ENCODE data around the gene CYFIP1. TPM values are rescaled to one million over a fixed set of nuclear protein-coding genes. Genes with fewer than 3 reads are reported as not detected.

Gene CYFIP1
- total and polyA plus RNA-seq, 9 of the 15 experiments (the other 6 are each of a cell fraction or from before 2014, with no cell fraction given): 3.8 to 59.8 (median 28.3) TPM

- no peak for ATAC-seq
- FAIRE-seq: no peak
- BruUV-seq (replicated peaks): no TSS peak
These were observed 1.1 kb upstream of the CYFIP1 start for GRCh38 chr15:22981051-22981840.

More at GRCh38 chr15:22981051-22981840, 1.1 kb upstream of the CYFIP1 start:
- TF ChIP-seq NFIC (IDR thresholded peaks at IDR 0.05): 0 out of 2 replicates have a peak, but pooled peaks have one; percentile 1
- TF ChIP-seq ELF1 (tag; IDR thresholded peaks at IDR 0.05): no peak
- Histone ChIP-seq H4K20me1 (replicated peaks; ENCODE audit: control insufficient read depth, insufficient read depth, low read length) (peaks cover 6% of the 10 kb centered on the region; the same call in 1 of the 2 replicates), H3K4me1 (replicated peaks in 1 of 2; ENCODE audit: control insufficient read depth in 2 of 2, insufficient read depth in 2 of 2, low read length in 2 of 2) (peaks cover 9 to 30% of the 10 kb centered on the region in 2 experiments; a peak in 4 of 5 replicates), H3K9ac (ENCODE audit: insufficient read depth in 1 of 2, low read depth in 2 of 2, low read length in 2 of 2) (peak overlapping the region in 1 of 2 experiments; percentile 90; a peak in 1 of 4 replicates), H3K27me3 (ENCODE audit: control insufficient read depth in 2 of 2, insufficient read depth in 2 of 2, low read length in 2 of 2) (no peaks in the 10 kb centered on the region), H3K27ac (ENCODE audit: extremely low read depth, low read depth, low read length) (no peak overlapping the region), H3K9me1 (ENCODE audit: control insufficient read depth, insufficient read depth, low read length) (peaks cover 4% of the 10 kb centered on the region), H3K4me2 (ENCODE audit: insufficient read depth, low read length) (peak overlapping the region; percentile 83), H2AFZ (ENCODE audit: low read depth, low read length) (peak overlapping the region; percentile 94), H3K36me3 (ENCODE audit: control insufficient read depth, insufficient read depth, low read length) (no peaks in the 10 kb centered on the region), H3K79me2 (ENCODE audit: control insufficient read depth, insufficient read depth, low read length) (peaks cover 24% of the 10 kb centered on the region), H3K4me3 (peak overlapping the region; percentile 79), H3K9me3 (replicated peaks; ENCODE audit: control insufficient read depth, insufficient read depth, low read depth, low read length) (no peaks in the 10 kb centered on the region)
- intact Hi-C loops (cut with micrococcal nuclease): no loop called here
- POLR2A ChIA-PET: no interaction called here
- 69% methylated on average over 29 of the region's 30 CpGs for WGBS (ENCODE audit: insufficient coverage, low coverage, missing lambda C conversion rate)
- no peak for DNase-seq (ENCODE audit: extremely low read depth in 1 of 4, low spot score in 3 of 4)
- CTCF ChIA-PET (ENCODE audit: low intra/inter-chr PET ratio): no interaction called here
- in situ Hi-C loops (cut with MboI): no loop called here

Measured in K562 (cell line).